Adrenal gland (tissue), 12 donors: ENCODE results near the gene TPSG1. TPM values are rescaled to one million over a fixed set of nuclear protein-coding genes. Genes with fewer than 3 reads are reported as not detected.
A peak's percentile ranks its signal among the peaks of the same experiment; 100 is the strongest.

Source experiments
- DNase-seq, 7 donors: peaks; one replicate each; pipeline ENCODE4 v3.0.0-alpha.2; 2019 to 2020
- H3K27ac ChIP-seq, 5 donors: fragments of 200-600 bp; sonication (generic) in 4 of 5; 1 replicate in 3 of 5; 2 replicates in 2 of 5; pipeline versions ENCODE4 v1.5.1 to v1.8.0; 2016 to 2020; ENCODE audit warnings: mild to moderate bottlenecking in 1 of 5
- H3K27me3 ChIP-seq: fragments of 200-600 bp; 2 replicates; pipeline ENCODE4 v1.8.0; 2021
- H3K36me3 ChIP-seq, 2 donors: fragments of 200-600 bp; replicated peaks in 1 of 2; 1 replicate in 1 of 2; 2 replicates in 1 of 2; pipeline versions ENCODE4 v1.5.1 to v1.8.0; 2018 to 2022
- H3K4me1 ChIP-seq, 2 donors: fragments of 200-600 bp; replicated peaks in 1 of 2; 1 replicate in 1 of 2; 2 replicates in 1 of 2; pipeline versions ENCODE4 v1.5.1 to v1.8.0; 2018 to 2021
- H3K4me3 ChIP-seq, 4 donors: fragments of 200-600 bp; sonication (generic) in 3 of 4; one replicate each; pipeline ENCODE4 v1.5.1; 2016 to 2018
- H3K9me3 ChIP-seq, 3 donors: fragments of 200-600 bp; sonication (generic) in 1 of 3; replicated peaks in 1 of 3; 1 replicate in 2 of 3; 2 replicates in 1 of 3; pipeline versions ENCODE4 v1.5.1 to v1.8.0; 2016 to 2021
- CTCF ChIP-seq, 6 experiments: fragments of 450-650 bp in 4 of 6; fragments of 200-600 bp in 2 of 6; sonication (generic) in 1 of 6; IDR thresholded peaks; 1 replicate in 5 of 6; 2 replicates in 1 of 6; pipeline versions ENCODE4 v1.5.1 to v1.8.0; 2016 to 2021; ENCODE audit warnings: antibody characterized with exemption in 6 of 6, mild to moderate bottlenecking in 2 of 6, moderate library complexity in 1 of 6
- POLR2A ChIP-seq, 2 donors: fragments of 450-650 bp; IDR thresholded peaks; one replicate each; pipeline ENCODE4 v1.6.1; 2017; ENCODE audit warnings: antibody characterized with exemption in 2 of 2, mild to moderate bottlenecking in 2 of 2, moderate library complexity in 1 of 2
- WGBS, 4 donors: extraction: QIAGEN DNeasy Blood & Tissue Kit in 2 of 4; methylation state at CpG; one replicate each; pipeline versions ENCODE4 v1.1.5 to v1.1.7; 2013 to 2017; 5-methylcytosine and 5-hydroxymethylcytosine counted together
- intact Hi-C, 2 donors: fragments of 100-400 bp; cut with DNase I; formaldehyde crosslinking; loops; one replicate each; pipeline versions ENCODE4 v1.14.1 to v1.15.0; 2022 to 2023
- polyA plus RNA-seq, 3 donors: library from polyadenylated mRNA; stranded (reverse); fragments of 200-250 nt in 2 of 3; fragments of 350-450 nt in 1 of 3; fragmentation: Illumina TruSeq in 1 of 3; extraction: RNeasy Lipid Tissue Mini Kit (QIAGEN cat#74804) in 1 of 3; gene quantifications; one replicate each; pipeline ENCODE4 v1.2.3, GENCODE V29; 2013 to 2014
- total RNA-seq, 9 donors: library from RNA; depleted of rRNA in 4 of 9; stranded (reverse); fragments of >200 nt in 4 of 9; fragments of 120-200 nt in 1 of 9; fragmentation: NEBNext Ultra II Directional in 1 of 9; extraction: Animal tissue kit (Norgen Biotek cat#: 25700) in 1 of 9; gene quantifications; one replicate each; pipeline versions ENCODE4 v1.1.0 to v1.2.4, GENCODE V29; 2013 to 2023
- donor health status: healthy with polysubstance abuse.
- donor health status: Bipolar disorder and iron deficiency.
- donor health status: DM: yes; HTN: yes; CAD: no.
- donor health status: DM: no; HTN: no; CAD: no.
- donor health status: DM: no; HTN: no; CAD: no.
- donor health status: DM: yes; HTN: yes; CAD: no.

Gene TPSG1
- total and polyA plus RNA-seq, 12 donors, result 0.18 to 5.5 (median 0.34) TPM; not detected in 7

- intact Hi-C loops, result no loop called here
- H3K9me3 ChIP-seq, result no peaks in the 10 kb centered on the region
- 79 to 88% (median 86%) methylated on average over 13 to 16 of the region's 16 CpGs for WGBS, 4 donors
- no peaks in the 10 kb centered on the region for H3K27me3 ChIP-seq
- no peak for DNase-seq
- H3K4me3 ChIP-seq, result no peak overlapping the region
- H3K27ac ChIP-seq, result no peak overlapping the region
- H3K36me3 ChIP-seq, result peaks cover 0 to 14% of the 10 kb centered on the region in 2 donors
- H3K4me1 ChIP-seq, result no peaks in the 10 kb centered on the region
- TF ChIP-seq CTCF (IDR thresholded peaks at IDR 0.05) (no peak), POLR2A (IDR thresholded peaks at IDR 0.05) (no peak)
Measured at GRCh38 chr16:1206786-1207185, 18.3 kb downstream of the TPSG1 start.

GRCh38 chr16:1206326-1206725 lies 18.7 kb downstream of the TPSG1 start:
- intact Hi-C loops, result no loop called here
- Histone ChIP-seq H3K4me3 (no peak overlapping the region), H3K27ac (no peak overlapping the region), H3K36me3 (peaks cover 0 to 10% of the 10 kb centered on the region in 2 donors), H3K27me3 (no peaks in the 10 kb centered on the region), H3K4me1 (no peaks in the 10 kb centered on the region), H3K9me3 (no peaks in the 10 kb centered on the region)
- 66 to 79% (median 69%) methylated on average over 2 to 9 of the region's 9 CpGs for WGBS, 4 donors
- TF ChIP-seq CTCF (IDR thresholded peaks at IDR 0.05) (no peak), POLR2A (IDR thresholded peaks at IDR 0.05) (no peak)
- DNase-seq, result peak in 1 of 7 donors; percentile 19

GRCh38 chr16:1204933-1205332 lies 20.1 kb downstream of the TPSG1 start:
- Histone ChIP-seq H3K9me3 (no peaks in the 10 kb centered on the region), H3K36me3 (no peaks in the 10 kb centered on the region), H3K27ac (no peak overlapping the region), H3K4me3 (no peak overlapping the region), H3K27me3 (no peaks in the 10 kb centered on the region), H3K4me1 (no peaks in the 10 kb centered on the region)
- DNase-seq, result no peak
- TF ChIP-seq CTCF (IDR thresholded peaks at IDR 0.05) (no peak), POLR2A (IDR thresholded peaks at IDR 0.05) (no peak)
- WGBS, 4 donors, result 82 to 94% (median 86%) methylated on average over 6 to 17 of the region's 21 CpGs; no CpG with 5 or more reads in 1 of the 4 donors
- intact Hi-C loops, result no loop called here

- intact Hi-C loops, result no loop called here
- Histone ChIP-seq H3K27ac (no peak overlapping the region), H3K4me1 (no peaks in the 10 kb centered on the region), H3K27me3 (no peaks in the 10 kb centered on the region), H3K36me3 (no peaks in the 10 kb centered on the region), H3K4me3 (no peak overlapping the region), H3K9me3 (no peaks in the 10 kb centered on the region)
- no peak for DNase-seq
- 90 to 96% (median 95%) methylated on average over 13 to 18 of the region's 18 CpGs for WGBS, 4 donors
- TF ChIP-seq CTCF (IDR thresholded peaks at IDR 0.05) (no peak), POLR2A (IDR thresholded peaks at IDR 0.05) (no peak)
Measured at GRCh38 chr16:1202274-1202673, 22.8 kb downstream of the TPSG1 start.
